Spleen (tissue), 7 donors: Measurements from ENCODE around the gene C4A.

Source experiments
- POLR2AphosphoS5 ChIP-seq, 3 donors: sonication (generic); formaldehyde crosslinking; IDR thresholded peaks; one replicate each; pipeline ENCODE4 v1.5.1; 2017; ENCODE audit warnings: antibody characterized with exemption in 3 of 3
- TF ChIP-seq, protein P1 (sequence below), 11 experiments: fragments of 200-600 bp in 7 of 11; fragments of 450-650 bp in 4 of 11; sonication (generic) in 4 of 11; IDR thresholded peaks in 8 of 11; conservative IDR thresholded peaks in 3 of 11; 1 replicate in 7 of 11; 2 replicates in 4 of 11; pipeline versions ENCODE4 v1.4.0 to v1.8.0; 2016 to 2021; ENCODE audit warnings: antibody characterized with exemption in 11 of 11, inconsistent platforms in 4 of 11, mild to moderate bottlenecking in 1 of 11
- donor health status: DM: no; HTN: no; CAD: no; lungs with moderate emphysema.
- donor health status: DM: no; HTN: no; CAD: no.
- donor health status: DM: no; HTN: no; CAD: no.

DNA sequence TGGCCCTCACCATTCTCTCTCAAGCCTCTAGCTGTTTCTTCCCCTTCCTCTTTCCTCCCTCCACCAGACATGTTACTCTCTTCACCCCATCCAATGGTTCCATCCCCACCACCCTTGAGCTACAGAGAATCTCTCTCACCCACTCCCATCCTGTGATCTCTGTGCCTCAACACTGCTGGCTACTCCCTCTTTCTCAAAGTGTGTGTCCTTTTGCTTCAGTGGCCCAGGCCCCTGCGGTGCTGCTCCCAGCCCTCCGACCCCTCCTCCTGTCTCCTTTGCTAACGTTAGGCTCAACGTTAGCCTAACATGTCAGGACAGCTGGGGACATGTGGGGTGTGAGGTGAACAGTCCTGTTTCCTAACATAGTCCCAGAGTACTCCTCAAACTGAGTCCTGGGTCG lies 29.0 kb upstream of the C4A start:
- TF ChIP-seq, protein P1, sequence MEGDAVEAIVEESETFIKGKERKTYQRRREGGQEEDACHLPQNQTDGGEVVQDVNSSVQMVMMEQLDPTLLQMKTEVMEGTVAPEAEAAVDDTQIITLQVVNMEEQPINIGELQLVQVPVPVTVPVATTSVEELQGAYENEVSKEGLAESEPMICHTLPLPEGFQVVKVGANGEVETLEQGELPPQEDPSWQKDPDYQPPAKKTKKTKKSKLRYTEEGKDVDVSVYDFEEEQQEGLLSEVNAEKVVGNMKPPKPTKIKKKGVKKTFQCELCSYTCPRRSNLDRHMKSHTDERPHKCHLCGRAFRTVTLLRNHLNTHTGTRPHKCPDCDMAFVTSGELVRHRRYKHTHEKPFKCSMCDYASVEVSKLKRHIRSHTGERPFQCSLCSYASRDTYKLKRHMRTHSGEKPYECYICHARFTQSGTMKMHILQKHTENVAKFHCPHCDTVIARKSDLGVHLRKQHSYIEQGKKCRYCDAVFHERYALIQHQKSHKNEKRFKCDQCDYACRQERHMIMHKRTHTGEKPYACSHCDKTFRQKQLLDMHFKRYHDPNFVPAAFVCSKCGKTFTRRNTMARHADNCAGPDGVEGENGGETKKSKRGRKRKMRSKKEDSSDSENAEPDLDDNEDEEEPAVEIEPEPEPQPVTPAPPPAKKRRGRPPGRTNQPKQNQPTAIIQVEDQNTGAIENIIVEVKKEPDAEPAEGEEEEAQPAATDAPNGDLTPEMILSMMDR (IDR thresholded peaks at IDR 0.05 in 8 of 11, conservative IDR thresholded peaks at IDR 0.05 in 3 of 11): no peak
- TF ChIP-seq POLR2AphosphoS5 (IDR thresholded peaks at IDR 0.05): no peak
